ENCODE data around the gene SPTLC2. TPM values are rescaled to one million over a fixed set of nuclear protein-coding genes. Genes with fewer than 3 reads are reported as not detected.

SPTLC2 gene
- total RNA-seq, 1 experiment from 2014 or later = 32.6 TPM

- TF ChIP-seq CTCF (conservative IDR thresholded peaks at IDR 0.05) = no peak
- H3K36me3 Mint-ChIP-seq (ENCODE audit: insufficient read depth in 1 of 3, low read depth in 3 of 3) = peaks cover 6 to 29% (median 19%) of the 10 kb centered on the region in 3 experiments; a peak in 6 of 7 replicates
- Histone ChIP-seq H2AK5ac (ENCODE audit: insufficient read length, low read length) (no peak overlapping the region), H3T11ph (ENCODE audit: low read length) (no peak overlapping the region), H3K79me1 (ENCODE audit: insufficient read depth, low read depth, low read length, poor library complexity, severe bottlenecking) (no peaks in the 10 kb centered on the region), H2BK20ac (ENCODE audit: low read depth, low read length, poor library complexity, severe bottlenecking) (no peak overlapping the region), H3K18ac (ENCODE audit: insufficient read length, low read depth, low read length) (no peak overlapping the region), H3K79me2 (ENCODE audit: insufficient read depth, low read length) (no peaks in the 10 kb centered on the region), H2BK5ac (ENCODE audit: insufficient read length, low read length) (no peak overlapping the region), H3K14ac (ENCODE audit: insufficient read depth, low read length) (no peak overlapping the region), H3K27me3 (ENCODE audit: insufficient read depth, low read length) (no peaks in the 10 kb centered on the region), H3K9me3 (ENCODE audit: control insufficient read depth, low read depth, low read length) (no peaks in the 10 kb centered on the region), H3K9ac (ENCODE audit: extremely low read depth, insufficient read length, low read length) (no peak overlapping the region), H2AFZ (ENCODE audit: low read length) (no peak overlapping the region), H3K4me2 (ENCODE audit: insufficient read depth, insufficient read length, low read length) (no peak overlapping the region), H3K23me2 (ENCODE audit: insufficient read length, low read depth, low read length, poor library complexity, severe bottlenecking) (no peaks in the 10 kb centered on the region), H2BK120ac (ENCODE audit: low read depth, low read length, poor library complexity, severe bottlenecking) (no peak overlapping the region), H3K4ac (ENCODE audit: low read depth, low read length) (no peak overlapping the region), H3K56ac (ENCODE audit: insufficient read length, low read depth, low read length) (no peak overlapping the region), H2BK12ac (ENCODE audit: insufficient read length, low read depth, low read length) (no peak overlapping the region), H3K27ac (ENCODE audit: insufficient read length, low read depth, low read length) (no peak overlapping the region), H2BK15ac (ENCODE audit: low read depth, low read length) (no peak overlapping the region), H4K20me1 (ENCODE audit: control insufficient read depth, insufficient read depth, insufficient read length) (no peaks in the 10 kb centered on the region), H3K23ac (ENCODE audit: insufficient read length, low read depth, low read length) (no peak overlapping the region), H4K91ac (ENCODE audit: insufficient read length, low read depth, low read length) (no peak overlapping the region), H4K5ac (ENCODE audit: insufficient read length, low read depth, low read length) (no peak overlapping the region), H4K8ac (replicated peaks; ENCODE audit: insufficient read length, low read depth, low read length) (no peak overlapping the region), H3K4me1 (ENCODE audit: insufficient read depth, low read length) (no peaks in the 10 kb centered on the region)
- DNase-seq = no peak
- peaks cover 0 to 5% of the 10 kb centered on the region in 2 experiments; a peak in 2 of 5 replicates for H3K9me3 Mint-ChIP-seq
- no peak overlapping the region for H3K4me3 Mint-ChIP-seq
- no peak overlapping the region; a peak in 1 of 7 replicates for H3K27ac Mint-ChIP-seq
- H3K4me1 Mint-ChIP-seq = no peaks in the 10 kb centered on the region
- WGBS (ENCODE audit: extremely low coverage, insufficient read length, low lambda C conversion rate) = no CpG with 5 or more reads among the region's 3 CpGs
- no peaks in the 10 kb centered on the region; the same call in 1 of the 2 replicates for H3K27me3 Mint-ChIP-seq (ENCODE audit: low read depth)
These were observed 108.7 kb downstream of the SPTLC2 start for GRCh38 chr14:77507762-77508161.
